ENCODE results near the gene STXBP6.

The STXBP6 gene

DNA sequence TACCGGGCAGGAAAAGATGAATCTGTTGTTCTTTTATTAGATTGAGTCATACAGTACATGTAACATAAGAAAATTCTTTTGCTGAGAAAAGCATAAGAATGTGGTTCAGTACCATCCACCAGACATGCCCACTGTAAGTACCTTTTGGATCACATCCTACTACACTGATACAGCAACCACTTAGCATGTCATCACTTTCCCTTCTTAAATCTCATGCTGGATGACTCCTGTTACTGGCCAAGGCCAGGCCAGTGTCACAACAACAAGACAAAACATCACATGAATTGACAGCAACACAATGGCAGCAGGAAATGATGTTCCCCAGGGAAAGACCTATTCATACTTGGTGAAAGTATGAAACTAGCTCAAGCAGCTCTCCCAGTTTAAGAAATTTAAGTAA lies 46.4 kb downstream of the STXBP6 start (continued):
- no peak for TF ChIP-seq OSR2 (tag by site-specific recombination; IDR thresholded peaks at IDR 0.05)
- no peak for TF ChIP-seq ZNF791 (tag by site-specific recombination; IDR thresholded peaks at IDR 0.05)
- TF ChIP-seq ZNF174 (tag by site-specific recombination; IDR thresholded peaks at IDR 0.05), result no peak
- no peak for TF ChIP-seq ZNF571 (tag by site-specific recombination; IDR thresholded peaks at IDR 0.05)

DNA sequence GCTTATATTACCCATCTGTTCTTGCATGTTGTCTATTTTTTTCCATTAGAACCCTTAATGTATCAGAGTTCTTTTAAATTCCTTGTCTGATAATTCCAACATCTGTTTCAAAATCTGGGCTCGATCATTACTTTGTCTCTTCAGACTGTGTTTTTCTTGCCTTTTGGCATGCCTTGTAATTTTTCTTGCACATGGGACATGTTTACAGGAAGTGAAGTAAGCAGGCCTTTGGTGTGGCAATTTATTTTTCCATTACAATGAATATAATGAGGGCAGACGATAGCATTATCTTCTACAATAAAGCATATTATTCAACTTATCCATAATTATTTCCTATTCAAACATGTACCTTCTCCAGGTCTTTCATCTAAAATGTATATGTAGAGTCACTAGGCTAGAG lies 48.3 kb downstream of the STXBP6 start:
- ChIA-PET CTCF (no interaction called here), POLR2A (no interaction called here)
- Histone ChIP-seq H3K4me3 (ENCODE audit: low read depth, low read length) (no peak overlapping the region), H3K4me1 (ENCODE audit: control insufficient read depth, insufficient read depth, low read length) (peaks cover under 1% of the 10 kb centered on the region), H3K9me3 (ENCODE audit: control insufficient read depth, insufficient read depth, low read depth, low read length) (no peaks in the 10 kb centered on the region), H3K27ac (ENCODE audit: extremely low read depth, low read depth, low read length) (no peak overlapping the region), H3K36me3 (ENCODE audit: control insufficient read depth in 2 of 2, insufficient read depth in 1 of 2, low read length in 2 of 2) (no peaks in the 10 kb centered on the region)
- TF ChIP-seq ZNF366 (tag by site-specific recombination; conservative IDR thresholded peaks at IDR 0.05) (no peak), HOXC10 (CRISPR knock-in tag; IDR thresholded peaks at IDR 0.05) (no peak), WT1 (tag by site-specific recombination; IDR thresholded peaks at IDR 0.05) (no peak), SETDB1 (IDR thresholded peaks at IDR 0.05; ENCODE audit: insufficient read length, low read length) (no peak), ZNF677 (tag by site-specific recombination; IDR thresholded peaks at IDR 0.05) (no peak), ZEB2 (tag by site-specific recombination; IDR thresholded peaks at IDR 0.05) (no peak), ZNF610 (tag by site-specific recombination; IDR thresholded peaks at IDR 0.05; ENCODE audit: borderline replicate concordance) (no peak), REPIN1 (tag by site-specific recombination; IDR thresholded peaks at IDR 0.05; ENCODE audit: low read depth) (no peak), ZNF404 (tag by site-specific recombination; IDR thresholded peaks at IDR 0.05) (no peak), OSR2 (tag by site-specific recombination; IDR thresholded peaks at IDR 0.05) (no peak), KLF8 (tag by site-specific recombination; IDR thresholded peaks at IDR 0.05) (no peak), ZNF23 (tag by site-specific recombination; IDR thresholded peaks at IDR 0.05; ENCODE audit: borderline replicate concordance) (no peak), TCF7L2 (IDR thresholded peaks at IDR 0.05; ENCODE audit: borderline replicate concordance, low read depth, low read length) (no peak), ZNF121 (tag by site-specific recombination; IDR thresholded peaks at IDR 0.05) (no peak), TRIM28 (IDR thresholded peaks at IDR 0.05; ENCODE audit: borderline replicate concordance, low read length) (no peak)
- TF ChIP-seq, protein P1, sequence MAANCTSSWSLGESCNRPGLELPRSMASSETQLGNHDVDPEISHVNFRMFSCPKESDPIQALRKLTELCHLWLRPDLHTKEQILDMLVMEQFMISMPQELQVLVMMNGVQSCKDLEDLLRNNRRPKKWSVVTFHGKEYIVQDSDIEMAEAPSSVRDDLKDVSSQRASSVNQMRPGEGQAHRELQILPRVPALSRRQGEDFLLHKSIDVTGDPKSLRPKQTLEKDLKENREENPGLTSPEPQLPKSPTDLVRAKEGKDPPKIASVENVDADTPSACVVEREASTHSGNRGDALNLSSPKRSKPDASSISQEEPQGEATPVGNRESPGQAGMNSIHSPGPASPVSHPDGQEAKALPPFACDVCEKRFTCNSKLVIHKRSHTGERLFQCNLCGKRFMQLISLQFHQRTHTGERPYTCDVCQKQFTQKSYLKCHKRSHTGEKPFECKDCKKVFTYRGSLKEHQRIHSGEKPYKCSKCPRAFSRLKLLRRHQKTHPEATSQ (tag by site-specific recombination; IDR thresholded peaks at IDR 0.05), result no peak
- TF ChIP-seq, protein P2, sequence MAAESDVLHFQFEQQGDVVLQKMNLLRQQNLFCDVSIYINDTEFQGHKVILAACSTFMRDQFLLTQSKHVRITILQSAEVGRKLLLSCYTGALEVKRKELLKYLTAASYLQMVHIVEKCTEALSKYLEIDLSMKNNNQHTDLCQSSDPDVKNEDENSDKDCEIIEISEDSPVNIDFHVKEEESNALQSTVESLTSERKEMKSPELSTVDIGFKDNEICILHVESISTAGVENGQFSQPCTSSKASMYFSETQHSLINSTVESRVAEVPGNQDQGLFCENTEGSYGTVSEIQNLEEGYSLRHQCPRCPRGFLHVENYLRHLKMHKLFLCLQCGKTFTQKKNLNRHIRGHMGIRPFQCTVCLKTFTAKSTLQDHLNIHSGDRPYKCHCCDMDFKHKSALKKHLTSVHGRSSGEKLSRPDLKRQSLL (tag by site-specific recombination; IDR thresholded peaks at IDR 0.05), result no peak
- TF ChIP-seq, protein P3, sequence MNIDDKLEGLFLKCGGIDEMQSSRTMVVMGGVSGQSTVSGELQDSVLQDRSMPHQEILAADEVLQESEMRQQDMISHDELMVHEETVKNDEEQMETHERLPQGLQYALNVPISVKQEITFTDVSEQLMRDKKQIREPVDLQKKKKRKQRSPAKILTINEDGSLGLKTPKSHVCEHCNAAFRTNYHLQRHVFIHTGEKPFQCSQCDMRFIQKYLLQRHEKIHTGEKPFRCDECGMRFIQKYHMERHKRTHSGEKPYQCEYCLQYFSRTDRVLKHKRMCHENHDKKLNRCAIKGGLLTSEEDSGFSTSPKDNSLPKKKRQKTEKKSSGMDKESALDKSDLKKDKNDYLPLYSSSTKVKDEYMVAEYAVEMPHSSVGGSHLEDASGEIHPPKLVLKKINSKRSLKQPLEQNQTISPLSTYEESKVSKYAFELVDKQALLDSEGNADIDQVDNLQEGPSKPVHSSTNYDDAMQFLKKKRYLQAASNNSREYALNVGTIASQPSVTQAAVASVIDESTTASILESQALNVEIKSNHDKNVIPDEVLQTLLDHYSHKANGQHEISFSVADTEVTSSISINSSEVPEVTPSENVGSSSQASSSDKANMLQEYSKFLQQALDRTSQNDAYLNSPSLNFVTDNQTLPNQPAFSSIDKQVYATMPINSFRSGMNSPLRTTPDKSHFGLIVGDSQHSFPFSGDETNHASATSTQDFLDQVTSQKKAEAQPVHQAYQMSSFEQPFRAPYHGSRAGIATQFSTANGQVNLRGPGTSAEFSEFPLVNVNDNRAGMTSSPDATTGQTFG (tag by site-specific recombination; IDR thresholded peaks at IDR 0.05; ENCODE audit: borderline replicate concordance), result no peak

DNA sequence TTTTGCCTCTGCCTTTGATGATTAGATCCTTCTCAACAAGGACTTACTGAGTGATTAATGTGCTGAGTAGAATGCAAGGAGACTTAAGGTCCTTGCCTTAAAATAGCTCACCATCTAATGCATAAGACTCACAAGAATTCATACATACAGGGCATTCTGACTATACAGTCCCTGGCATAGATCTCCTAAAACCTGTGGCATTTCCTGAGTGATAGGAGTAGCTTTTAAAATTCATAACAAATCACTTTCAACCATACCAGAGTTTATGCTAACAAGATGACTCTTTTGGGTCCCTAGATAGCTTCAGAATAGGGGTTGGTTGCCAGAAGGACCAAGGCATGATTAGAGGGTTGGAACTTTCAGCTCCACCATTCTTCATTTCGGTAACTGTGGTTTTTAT lies 48.8 kb downstream of the STXBP6 start:
- POLR2A ChIA-PET, result no interaction called here
- Histone ChIP-seq H3K27ac (ENCODE audit: extremely low read depth, low read depth, low read length) (no peak overlapping the region), H3K4me1 (ENCODE audit: control insufficient read depth, insufficient read depth, low read length) (no peaks in the 10 kb centered on the region), H3K36me3 (ENCODE audit: control insufficient read depth in 2 of 2, insufficient read depth in 1 of 2, low read length in 2 of 2) (no peaks in the 10 kb centered on the region), H3K4me3 (ENCODE audit: low read depth, low read length) (no peak overlapping the region), H3K9me3 (ENCODE audit: control insufficient read depth, insufficient read depth, low read depth, low read length) (no peaks in the 10 kb centered on the region)
- TF ChIP-seq, protein P4, sequence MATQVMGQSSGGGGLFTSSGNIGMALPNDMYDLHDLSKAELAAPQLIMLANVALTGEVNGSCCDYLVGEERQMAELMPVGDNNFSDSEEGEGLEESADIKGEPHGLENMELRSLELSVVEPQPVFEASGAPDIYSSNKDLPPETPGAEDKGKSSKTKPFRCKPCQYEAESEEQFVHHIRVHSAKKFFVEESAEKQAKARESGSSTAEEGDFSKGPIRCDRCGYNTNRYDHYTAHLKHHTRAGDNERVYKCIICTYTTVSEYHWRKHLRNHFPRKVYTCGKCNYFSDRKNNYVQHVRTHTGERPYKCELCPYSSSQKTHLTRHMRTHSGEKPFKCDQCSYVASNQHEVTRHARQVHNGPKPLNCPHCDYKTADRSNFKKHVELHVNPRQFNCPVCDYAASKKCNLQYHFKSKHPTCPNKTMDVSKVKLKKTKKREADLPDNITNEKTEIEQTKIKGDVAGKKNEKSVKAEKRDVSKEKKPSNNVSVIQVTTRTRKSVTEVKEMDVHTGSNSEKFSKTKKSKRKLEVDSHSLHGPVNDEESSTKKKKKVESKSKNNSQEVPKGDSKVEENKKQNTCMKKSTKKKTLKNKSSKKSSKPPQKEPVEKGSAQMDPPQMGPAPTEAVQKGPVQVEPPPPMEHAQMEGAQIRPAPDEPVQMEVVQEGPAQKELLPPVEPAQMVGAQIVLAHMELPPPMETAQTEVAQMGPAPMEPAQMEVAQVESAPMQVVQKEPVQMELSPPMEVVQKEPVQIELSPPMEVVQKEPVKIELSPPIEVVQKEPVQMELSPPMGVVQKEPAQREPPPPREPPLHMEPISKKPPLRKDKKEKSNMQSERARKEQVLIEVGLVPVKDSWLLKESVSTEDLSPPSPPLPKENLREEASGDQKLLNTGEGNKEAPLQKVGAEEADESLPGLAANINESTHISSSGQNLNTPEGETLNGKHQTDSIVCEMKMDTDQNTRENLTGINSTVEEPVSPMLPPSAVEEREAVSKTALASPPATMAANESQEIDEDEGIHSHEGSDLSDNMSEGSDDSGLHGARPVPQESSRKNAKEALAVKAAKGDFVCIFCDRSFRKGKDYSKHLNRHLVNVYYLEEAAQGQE (tag by site-specific recombination; IDR thresholded peaks at IDR 0.05), result no peak
- TF ChIP-seq, protein P5, sequence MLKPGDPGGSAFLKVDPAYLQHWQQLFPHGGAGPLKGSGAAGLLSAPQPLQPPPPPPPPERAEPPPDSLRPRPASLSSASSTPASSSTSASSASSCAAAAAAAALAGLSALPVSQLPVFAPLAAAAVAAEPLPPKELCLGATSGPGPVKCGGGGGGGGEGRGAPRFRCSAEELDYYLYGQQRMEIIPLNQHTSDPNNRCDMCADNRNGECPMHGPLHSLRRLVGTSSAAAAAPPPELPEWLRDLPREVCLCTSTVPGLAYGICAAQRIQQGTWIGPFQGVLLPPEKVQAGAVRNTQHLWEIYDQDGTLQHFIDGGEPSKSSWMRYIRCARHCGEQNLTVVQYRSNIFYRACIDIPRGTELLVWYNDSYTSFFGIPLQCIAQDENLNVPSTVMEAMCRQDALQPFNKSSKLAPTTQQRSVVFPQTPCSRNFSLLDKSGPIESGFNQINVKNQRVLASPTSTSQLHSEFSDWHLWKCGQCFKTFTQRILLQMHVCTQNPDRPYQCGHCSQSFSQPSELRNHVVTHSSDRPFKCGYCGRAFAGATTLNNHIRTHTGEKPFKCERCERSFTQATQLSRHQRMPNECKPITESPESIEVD (tag by site-specific recombination; IDR thresholded peaks at IDR 0.05), result no peak
- TF ChIP-seq ZNF510 (tag by site-specific recombination; IDR thresholded peaks at IDR 0.05; ENCODE audit: insufficient replicate concordance), result no peak
- TF ChIP-seq TRIM28 (IDR thresholded peaks at IDR 0.05; ENCODE audit: borderline replicate concordance, low read length), result no peak
- no peak for TF ChIP-seq KLF9 (tag by site-specific recombination; IDR thresholded peaks at IDR 0.05; ENCODE audit: low read depth)
- CTCF ChIA-PET, result interaction anchor here (0.8 kb wide), 1 partner anchor 55 kb away, joined by 3 read pairs; no protein-coding TSS in a partner anchor

Measured in HEK293 (cell line).